CD4-positive, alpha-beta T cell (primary cell): ENCODE data around the gene NPNT. TPM values are rescaled to one million over a fixed set of nuclear protein-coding genes. Genes with fewer than 3 reads are reported as not detected.

Experiments
- ATAC-seq: fragments of 200-7000 bp; cut with Tn5 transposase; one replicate; pipeline ENCODE4 v1.10.0; 2022; ENCODE audit warnings: mild to moderate bottlenecking; ENCODE audit not compliant: poor library complexity
- CTCF ChIA-PET: fragments of 350-600 bp; sonication (Branson Sonifier 250); formaldehyde crosslinking; loops from one replicate; lab custom pipeline; 2021; ENCODE audit warnings: antibody characterized with exemption, inconsistent platforms; lab: Charles Lee
- POLR2A ChIA-PET: fragments of 350-600 bp; sonication (Branson Sonifier 250); formaldehyde crosslinking; loops from one replicate; lab custom pipeline; 2021; ENCODE audit warnings: antibody characterized with exemption, inconsistent platforms; lab: Charles Lee
- DNase-seq, 14 experiments: peaks; one replicate each; pipeline ENCODE4 v3.0.0-alpha.2; 2013 to 2020; ENCODE audit warnings: mixed read lengths in 2 of 14
- H3K27ac ChIP-seq, 2 donors: one replicate each; pipeline versions ENCODE4 v1.5.1 to v1.7.0; 2013; ENCODE audit warnings: low read length in 2 of 2, low read depth in 1 of 2, mild to moderate bottlenecking in 1 of 2
- H3K27me3 ChIP-seq, 2 experiments: 1 replicate in 1 of 2; 2 replicates in 1 of 2; pipeline versions ENCODE4 v1.6.1 to v1.7.0; 2013; ENCODE audit warnings: low read length in 2 of 2, control low read depth in 1 of 2, mild to moderate bottlenecking in 1 of 2, moderate library complexity in 1 of 2; ENCODE audit not compliant: insufficient read depth in 2 of 2, control insufficient read depth in 1 of 2
- H3K36me3 ChIP-seq: one replicate; pipeline ENCODE4 v1.6.1; 2013; ENCODE audit warnings: low read length, control low read depth; ENCODE audit not compliant: insufficient read depth
- H3K4me1 ChIP-seq: one replicate; pipeline ENCODE4 v1.6.1; 2013; ENCODE audit warnings: low read length, control low read depth; ENCODE audit not compliant: insufficient read depth
- H3K4me3 ChIP-seq: one replicate; pipeline ENCODE4 v1.5.1; 2013; ENCODE audit warnings: mild to moderate bottlenecking, low read length, moderate library complexity
- H3K9me3 ChIP-seq, 2 experiments: 1 replicate in 1 of 2; 2 replicates in 1 of 2; pipeline versions ENCODE4 v1.6.1 to v1.7.0; 2013; ENCODE audit warnings: low read length in 2 of 2, mild to moderate bottlenecking in 2 of 2, control low read depth in 1 of 2, moderate library complexity in 1 of 2; ENCODE audit not compliant: control insufficient read depth in 1 of 2, insufficient read depth in 1 of 2
- H3K27ac Mint-ChIP-seq: one replicate; pipeline ENCODE4 v1.8.0; 2020; ENCODE audit warnings: mixed read lengths
- H3K27me3 Mint-ChIP-seq: one replicate; pipeline ENCODE4 v1.8.0; 2021; ENCODE audit warnings: mixed read lengths
- H3K36me3 Mint-ChIP-seq: one replicate; pipeline ENCODE4 v1.8.0; 2021; ENCODE audit warnings: low read depth, mixed read lengths
- H3K4me1 Mint-ChIP-seq: one replicate; pipeline ENCODE4 v1.8.0; 2021; ENCODE audit warnings: low read depth, mixed read lengths
- H3K4me3 Mint-ChIP-seq: one replicate; pipeline ENCODE4 v1.8.0; 2020; ENCODE audit warnings: mild to moderate bottlenecking, mixed read lengths
- H3K9me3 Mint-ChIP-seq: one replicate; pipeline ENCODE4 v1.8.0; 2020; ENCODE audit warnings: mixed read lengths
- intact Hi-C, 2 experiments: fragments of 100-400 bp; cut with DNase I in 1 of 2; cut with micrococcal nuclease in 1 of 2; formaldehyde crosslinking; loops; one replicate each; pipeline versions ENCODE4 v1.15.1 to v1.9.0; 2023 to 2025; cut with DNase I, micrococcal nuclease
- total RNA-seq, 174 experiments: library from RNA in 2 of 174; stranded (reverse) in 2 of 174; gene quantifications; one replicate each; pipeline ENCODE4 v1.2.3 and lab custom pipeline; 2021 to 2026
- TF ChIP-seq, protein P1 (sequence below): fragments of 200-600 bp; IDR thresholded peaks from one replicate; pipeline ENCODE4 v1.8.0; 2022; ENCODE audit warnings: antibody characterized with exemption, mild to moderate bottlenecking

The NPNT gene
- total RNA-seq, 2 experiments from 2014 or later, result not detected

DNA sequence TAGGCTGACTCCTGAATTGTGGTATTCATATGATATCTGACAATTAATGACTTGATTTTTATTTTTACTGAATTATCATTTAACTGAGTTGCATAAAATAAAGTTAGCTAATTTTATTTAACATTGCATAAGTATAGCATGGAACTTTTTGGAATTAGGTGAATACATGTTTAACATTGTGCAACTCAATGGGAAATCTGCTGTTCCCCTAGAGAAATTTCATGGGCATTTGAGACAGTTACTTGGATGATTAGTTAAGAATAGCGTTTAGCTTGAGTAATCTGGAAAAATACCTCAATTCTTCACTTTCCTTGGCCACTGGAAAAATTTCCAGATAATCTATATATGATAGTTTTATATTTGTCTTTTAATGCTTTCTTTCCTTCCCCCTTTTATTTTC, 42.5 kb downstream of the NPNT start:
- H3K27ac Mint-ChIP-seq, result no peak overlapping the region

DNA sequence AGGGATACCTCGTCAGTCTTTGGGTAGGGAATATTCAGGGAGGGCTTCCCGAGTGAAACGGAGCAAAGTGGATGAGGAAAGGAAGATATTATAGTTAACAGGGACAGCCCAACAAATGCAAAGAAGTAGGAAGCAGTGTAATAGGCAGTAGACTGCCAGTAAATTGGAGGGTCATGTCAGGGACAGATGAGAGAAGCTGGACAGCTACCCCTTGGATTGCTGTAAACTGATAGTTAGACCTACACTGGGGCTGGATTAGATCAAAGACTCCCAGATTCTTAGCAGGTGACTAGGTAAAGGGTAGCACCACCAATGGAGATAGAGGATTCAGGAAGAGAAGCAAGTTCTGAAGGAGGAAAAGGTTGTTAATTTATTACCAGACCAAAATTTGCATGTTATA, 48.0 kb downstream of the NPNT start:
- TF ChIP-seq, protein P1, sequence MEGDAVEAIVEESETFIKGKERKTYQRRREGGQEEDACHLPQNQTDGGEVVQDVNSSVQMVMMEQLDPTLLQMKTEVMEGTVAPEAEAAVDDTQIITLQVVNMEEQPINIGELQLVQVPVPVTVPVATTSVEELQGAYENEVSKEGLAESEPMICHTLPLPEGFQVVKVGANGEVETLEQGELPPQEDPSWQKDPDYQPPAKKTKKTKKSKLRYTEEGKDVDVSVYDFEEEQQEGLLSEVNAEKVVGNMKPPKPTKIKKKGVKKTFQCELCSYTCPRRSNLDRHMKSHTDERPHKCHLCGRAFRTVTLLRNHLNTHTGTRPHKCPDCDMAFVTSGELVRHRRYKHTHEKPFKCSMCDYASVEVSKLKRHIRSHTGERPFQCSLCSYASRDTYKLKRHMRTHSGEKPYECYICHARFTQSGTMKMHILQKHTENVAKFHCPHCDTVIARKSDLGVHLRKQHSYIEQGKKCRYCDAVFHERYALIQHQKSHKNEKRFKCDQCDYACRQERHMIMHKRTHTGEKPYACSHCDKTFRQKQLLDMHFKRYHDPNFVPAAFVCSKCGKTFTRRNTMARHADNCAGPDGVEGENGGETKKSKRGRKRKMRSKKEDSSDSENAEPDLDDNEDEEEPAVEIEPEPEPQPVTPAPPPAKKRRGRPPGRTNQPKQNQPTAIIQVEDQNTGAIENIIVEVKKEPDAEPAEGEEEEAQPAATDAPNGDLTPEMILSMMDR, result no peak

More for the DNA sequence above, 42.5 kb downstream of the NPNT start:
- H3K4me3 Mint-ChIP-seq, result no peak overlapping the region
- ChIA-PET CTCF (no interaction called here), POLR2A (no interaction called here)
- TF ChIP-seq, protein P1, result no peak
- H3K9me3 ChIP-seq, result no peaks in the 10 kb centered on the region
- intact Hi-C loops, result no loop called here
- H3K27ac ChIP-seq, result no peak overlapping the region
- ATAC-seq, result no peak
- H3K4me1 Mint-ChIP-seq, result no peaks in the 10 kb centered on the region
- peaks cover 5% of the 10 kb centered on the region for H3K27me3 Mint-ChIP-seq
- H3K36me3 ChIP-seq, result no peaks in the 10 kb centered on the region
- no peaks in the 10 kb centered on the region for H3K36me3 Mint-ChIP-seq
- no peaks in the 10 kb centered on the region for H3K27me3 ChIP-seq
- no peak for DNase-seq
- no peaks in the 10 kb centered on the region for H3K4me1 ChIP-seq
- no peak overlapping the region for H3K4me3 ChIP-seq
- H3K9me3 Mint-ChIP-seq, result no peaks in the 10 kb centered on the region

DNA sequence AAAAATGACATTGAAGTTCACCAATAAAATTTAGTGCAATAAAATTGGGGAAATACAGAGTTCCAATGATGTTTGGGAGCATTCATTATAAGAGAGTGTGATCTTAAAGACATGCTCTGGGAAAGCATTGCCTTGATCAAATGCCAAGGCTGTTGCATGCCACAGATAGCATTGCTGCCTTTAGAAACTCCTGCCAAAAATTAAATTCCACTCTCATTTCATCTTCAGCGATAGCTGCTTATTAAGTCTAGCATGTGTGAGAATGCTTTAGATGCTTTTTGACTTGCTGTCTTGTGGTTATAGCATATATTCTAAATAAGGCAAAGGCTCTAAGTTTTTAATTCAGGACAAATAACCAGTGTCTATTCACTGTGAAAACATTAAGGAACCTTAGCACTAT, 49.3 kb downstream of the NPNT start:
- intact Hi-C loops, result no loop called here
- CTCF ChIA-PET, result no interaction called here
- Mint-ChIP-seq H3K9me3 (no peaks in the 10 kb centered on the region), H3K27ac (no peak overlapping the region), H3K4me1 (no peaks in the 10 kb centered on the region), H3K27me3 (no peaks in the 10 kb centered on the region), H3K36me3 (no peaks in the 10 kb centered on the region), H3K4me3 (no peak overlapping the region)
- DNase-seq (no peak), ATAC-seq (no peak)
- H3K27ac ChIP-seq, result no peak overlapping the region
- no peaks in the 10 kb centered on the region for H3K36me3 ChIP-seq
- POLR2A ChIA-PET, result no interaction called here
- H3K9me3 ChIP-seq, result no peaks in the 10 kb centered on the region
- TF ChIP-seq, protein P1, result no peak
- no peaks in the 10 kb centered on the region for H3K27me3 ChIP-seq
- no peaks in the 10 kb centered on the region for H3K4me1 ChIP-seq
- H3K4me3 ChIP-seq, result no peak overlapping the region

More for the DNA sequence above, 48.0 kb downstream of the NPNT start:
- no peaks in the 10 kb centered on the region for H3K36me3 ChIP-seq
- intact Hi-C loops, result no loop called here
- no peak overlapping the region for H3K4me3 Mint-ChIP-seq
- peaks cover 5% of the 10 kb centered on the region for H3K27me3 Mint-ChIP-seq
- no peaks in the 10 kb centered on the region for H3K27me3 ChIP-seq
- no peak overlapping the region for H3K27ac Mint-ChIP-seq
- ChIA-PET POLR2A (no interaction called here), CTCF (no interaction called here)
- H3K4me1 ChIP-seq, result no peaks in the 10 kb centered on the region
- ATAC-seq (no peak), DNase-seq (no peak)
- no peak overlapping the region for H3K4me3 ChIP-seq
- H3K9me3 ChIP-seq, result no peaks in the 10 kb centered on the region
- H3K9me3 Mint-ChIP-seq, result no peaks in the 10 kb centered on the region
- H3K27ac ChIP-seq, result no peak overlapping the region
- no peaks in the 10 kb centered on the region for H3K36me3 Mint-ChIP-seq
- no peaks in the 10 kb centered on the region for H3K4me1 Mint-ChIP-seq
